PFSK-1 (cell line): ENCODE results near the gene DGKI.

ENCODE experiments used
- POLR2AphosphoS5 ChIP-seq: IDR thresholded peaks from 2 replicates; pipeline ENCODE4 v1.6.1; 2012; ENCODE audit warnings: low read depth, mild to moderate bottlenecking, control low read depth, low read length, moderate library complexity
- TAF1 ChIP-seq: IDR thresholded peaks from 2 replicates; pipeline ENCODE4 v1.6.1; 2012; ENCODE audit warnings: low read length, control low read depth, borderline replicate concordance; ENCODE audit not compliant: insufficient read depth
- TF ChIP-seq, protein P1 (sequence below), 2 experiments: IDR thresholded peaks; 2 replicates each; pipeline versions ENCODE4 v1.6.1 to v1.8.0; 2011 to 2012; ENCODE audit warnings: low read depth in 2 of 2, low read length in 2 of 2, control low read depth in 1 of 2, inconsistent platforms in 1 of 2, mild to moderate bottlenecking in 1 of 2, moderate library complexity in 1 of 2; ENCODE audit not compliant: insufficient read depth in 1 of 2

GRCh38 chr7:137696988-137697387 is 149.8 kb downstream of the DGKI start:
- no peak for TF ChIP-seq POLR2AphosphoS5
- TF ChIP-seq, protein P1, sequence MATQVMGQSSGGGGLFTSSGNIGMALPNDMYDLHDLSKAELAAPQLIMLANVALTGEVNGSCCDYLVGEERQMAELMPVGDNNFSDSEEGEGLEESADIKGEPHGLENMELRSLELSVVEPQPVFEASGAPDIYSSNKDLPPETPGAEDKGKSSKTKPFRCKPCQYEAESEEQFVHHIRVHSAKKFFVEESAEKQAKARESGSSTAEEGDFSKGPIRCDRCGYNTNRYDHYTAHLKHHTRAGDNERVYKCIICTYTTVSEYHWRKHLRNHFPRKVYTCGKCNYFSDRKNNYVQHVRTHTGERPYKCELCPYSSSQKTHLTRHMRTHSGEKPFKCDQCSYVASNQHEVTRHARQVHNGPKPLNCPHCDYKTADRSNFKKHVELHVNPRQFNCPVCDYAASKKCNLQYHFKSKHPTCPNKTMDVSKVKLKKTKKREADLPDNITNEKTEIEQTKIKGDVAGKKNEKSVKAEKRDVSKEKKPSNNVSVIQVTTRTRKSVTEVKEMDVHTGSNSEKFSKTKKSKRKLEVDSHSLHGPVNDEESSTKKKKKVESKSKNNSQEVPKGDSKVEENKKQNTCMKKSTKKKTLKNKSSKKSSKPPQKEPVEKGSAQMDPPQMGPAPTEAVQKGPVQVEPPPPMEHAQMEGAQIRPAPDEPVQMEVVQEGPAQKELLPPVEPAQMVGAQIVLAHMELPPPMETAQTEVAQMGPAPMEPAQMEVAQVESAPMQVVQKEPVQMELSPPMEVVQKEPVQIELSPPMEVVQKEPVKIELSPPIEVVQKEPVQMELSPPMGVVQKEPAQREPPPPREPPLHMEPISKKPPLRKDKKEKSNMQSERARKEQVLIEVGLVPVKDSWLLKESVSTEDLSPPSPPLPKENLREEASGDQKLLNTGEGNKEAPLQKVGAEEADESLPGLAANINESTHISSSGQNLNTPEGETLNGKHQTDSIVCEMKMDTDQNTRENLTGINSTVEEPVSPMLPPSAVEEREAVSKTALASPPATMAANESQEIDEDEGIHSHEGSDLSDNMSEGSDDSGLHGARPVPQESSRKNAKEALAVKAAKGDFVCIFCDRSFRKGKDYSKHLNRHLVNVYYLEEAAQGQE (IDR thresholded peaks at IDR 0.05; ENCODE audit: insufficient read depth in 1 of 2, low read depth in 2 of 2, low read length in 2 of 2), result no peak
- no peak for TF ChIP-seq TAF1
